Frontal cortex (tissue), 4 donors: ENCODE results near the gene FAM81A. TPM values are rescaled to one million over a fixed set of nuclear protein-coding genes. Genes with fewer than 3 reads are reported as not detected.
"Not testable (repeated sequence)": the region's sequence is repeated elsewhere in the genome, so short reads cannot be mapped to it uniquely, and the experiment has no call there.

ENCODE experiments used
- DNase-seq, 2 donors: peaks; one replicate each; pipeline ENCODE4 v3.0.0; 2012; ENCODE audit warnings: low spot score in 2 of 2
- FAIRE-seq: peaks from 2 replicates; lab custom pipeline; 2012; peaks lifted over from hg19 to GRCh38; lab: Jason Lieb, UNC
- total RNA-seq: library from RNA; depleted of rRNA; stranded (reverse); fragments of >200 nt; gene quantifications from one replicate; pipeline ENCODE4 v1.2.3, GENCODE V29; 2014
- donor health status: control.
- donor health status: control.
- donor health status: control.

FAM81A gene
- 42.8 TPM for total RNA-seq

DNA sequence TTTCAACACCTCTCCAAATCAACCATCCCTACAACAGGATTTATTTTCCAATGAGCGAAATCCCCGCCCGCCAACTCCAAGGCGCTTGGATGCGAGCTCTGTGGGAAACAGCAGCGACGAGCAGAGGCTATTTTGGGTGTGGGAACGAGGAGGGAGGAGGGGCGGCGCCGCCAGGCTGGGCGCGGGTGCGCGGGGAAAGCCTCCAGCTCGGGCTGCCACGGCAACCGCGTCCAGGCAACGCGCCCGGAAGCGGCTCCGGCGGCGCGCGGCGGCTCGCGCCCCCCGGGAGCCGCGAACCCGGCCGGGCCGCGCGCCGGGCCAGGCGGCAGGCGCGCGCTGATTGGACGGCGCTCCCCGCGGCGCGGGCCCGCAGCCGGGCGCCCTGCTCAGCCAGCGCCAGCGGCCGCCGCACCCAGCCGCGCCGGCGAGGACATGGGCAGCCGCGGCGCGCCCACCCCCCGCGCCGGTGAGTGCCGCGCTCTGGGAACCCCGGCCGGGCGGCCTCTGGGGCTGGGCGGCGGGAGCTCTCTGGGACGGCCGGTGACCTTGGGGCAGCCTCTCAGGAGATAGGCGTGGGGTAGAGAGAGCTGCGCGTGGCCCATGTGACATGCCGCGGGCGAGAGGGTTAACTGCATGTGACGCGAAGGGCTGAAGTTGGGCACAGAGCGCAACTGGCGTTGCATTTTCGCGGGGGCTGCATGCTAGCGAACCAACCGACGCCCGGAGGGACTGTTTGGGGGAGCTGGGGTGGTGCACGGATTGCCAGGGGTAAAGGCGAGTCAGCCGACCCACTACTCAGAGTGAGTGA is at the start of gene FAM81A:
Gene FAM81A, plus strand, starts transcription at position 370 of the 808 bp plus-strand sequence. CDS start 20,441 bp downstream, outside the sequence.
- FAIRE-seq (no peak), DNase-seq (peak; percentile 90 to 92)

DNA sequence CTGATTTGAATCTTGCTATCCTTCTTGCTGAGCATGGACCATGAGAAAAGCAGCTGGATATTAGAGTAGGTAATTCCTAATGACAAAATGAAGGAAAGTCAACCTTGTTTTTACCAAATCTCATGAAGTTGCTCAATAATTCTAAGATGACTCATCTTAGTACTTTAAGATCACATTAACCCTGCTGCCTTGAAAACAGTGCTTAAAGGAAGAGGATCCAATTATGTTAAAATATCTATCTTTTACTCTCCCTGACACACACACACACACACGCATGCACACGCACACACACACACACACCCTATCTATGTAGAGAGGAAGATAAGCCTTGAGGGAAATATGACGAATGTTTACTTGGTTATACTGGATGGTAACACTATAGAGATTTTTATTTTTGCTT is 49.3 kb upstream of the FAM81A start:
- FAIRE-seq: no peak
- DNase-seq: no peak

DNA sequence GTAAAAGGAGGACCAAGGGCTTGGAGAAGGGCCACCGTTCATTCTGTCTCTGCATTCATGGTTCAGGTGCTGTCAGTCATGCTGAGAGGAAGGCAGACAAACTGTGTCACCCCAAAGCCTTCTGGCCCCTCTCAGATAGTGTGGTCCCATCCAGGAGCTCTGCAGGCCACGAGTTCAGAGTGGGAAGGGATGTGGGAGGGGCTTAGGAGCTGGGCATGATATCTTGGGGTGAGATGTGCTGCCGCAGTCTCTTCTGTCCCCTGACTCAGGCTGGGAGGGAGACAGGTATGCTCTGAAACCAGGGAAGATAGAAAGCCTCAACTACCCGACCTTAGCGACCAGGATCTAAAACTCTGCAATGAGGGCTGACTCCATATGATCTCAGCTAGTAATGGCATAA is 45.7 kb upstream of the FAM81A start:
- DNase-seq: no peak
- FAIRE-seq: no peak

DNA sequence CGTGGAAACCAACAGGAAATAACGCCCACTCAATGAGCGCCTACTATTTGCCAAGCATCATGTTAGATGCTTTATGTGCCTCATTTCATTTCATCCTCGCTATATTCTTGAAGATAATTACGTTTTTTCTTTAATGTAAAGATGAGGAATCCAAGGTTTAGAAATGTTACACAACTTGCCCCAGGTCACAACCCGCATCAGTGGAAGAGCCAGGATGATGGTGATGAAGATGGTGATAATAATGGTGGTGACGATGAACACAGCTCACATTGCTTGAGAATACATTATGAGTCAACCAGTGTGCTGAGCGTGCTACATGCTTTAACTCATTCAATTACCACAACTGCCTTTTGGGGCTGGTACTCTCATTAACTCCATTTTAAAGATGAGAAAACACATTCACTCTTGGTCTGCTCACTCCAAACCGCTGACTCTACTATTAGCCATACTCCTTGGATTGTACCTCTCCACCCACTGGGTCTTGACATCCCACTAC is 43.8 kb upstream of the FAM81A start:
- DNase-seq (no peak), FAIRE-seq (no peak)

DNA sequence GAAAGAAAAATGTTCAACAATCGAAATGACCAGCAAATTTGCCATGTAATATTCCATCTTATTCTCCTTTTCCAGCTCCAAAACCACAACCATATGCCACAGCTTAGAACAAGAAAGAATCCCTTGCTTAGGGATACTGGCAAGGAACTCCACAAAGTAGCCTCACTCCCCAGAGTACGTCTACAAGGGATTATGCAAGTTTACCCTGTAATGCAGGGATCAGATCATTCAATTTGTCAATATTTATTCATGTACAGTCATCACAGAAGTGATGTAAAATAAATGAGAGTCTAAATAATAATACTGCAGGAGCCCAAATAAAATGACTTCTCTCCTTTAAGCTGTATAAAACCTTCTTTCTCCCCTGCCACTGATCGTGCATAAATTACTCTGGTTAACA is 41.8 kb upstream of the FAM81A start:
- no peak for DNase-seq
- no peak for FAIRE-seq

DNA sequence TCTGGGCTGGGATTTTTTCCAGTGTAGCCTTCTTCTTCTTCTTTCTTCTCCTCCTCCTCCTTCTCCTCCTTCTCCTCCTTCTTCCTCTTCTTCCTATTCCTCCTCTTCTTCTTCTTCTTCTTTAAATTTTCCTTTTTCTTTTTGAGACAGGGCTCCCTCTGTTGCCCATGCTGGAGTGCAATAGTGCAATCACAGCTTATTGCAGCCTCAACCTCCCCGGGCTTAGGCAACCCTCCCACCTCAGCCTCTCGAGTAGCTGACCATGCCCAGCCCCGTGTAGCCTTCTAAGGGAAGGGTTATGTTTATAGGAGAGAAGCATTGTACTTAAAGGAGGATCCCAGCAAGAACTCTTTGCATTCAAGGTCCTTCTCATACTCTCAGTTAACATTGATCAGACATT is 41.3 kb upstream of the FAM81A start:
- no peak for DNase-seq
- no peak for FAIRE-seq

DNA sequence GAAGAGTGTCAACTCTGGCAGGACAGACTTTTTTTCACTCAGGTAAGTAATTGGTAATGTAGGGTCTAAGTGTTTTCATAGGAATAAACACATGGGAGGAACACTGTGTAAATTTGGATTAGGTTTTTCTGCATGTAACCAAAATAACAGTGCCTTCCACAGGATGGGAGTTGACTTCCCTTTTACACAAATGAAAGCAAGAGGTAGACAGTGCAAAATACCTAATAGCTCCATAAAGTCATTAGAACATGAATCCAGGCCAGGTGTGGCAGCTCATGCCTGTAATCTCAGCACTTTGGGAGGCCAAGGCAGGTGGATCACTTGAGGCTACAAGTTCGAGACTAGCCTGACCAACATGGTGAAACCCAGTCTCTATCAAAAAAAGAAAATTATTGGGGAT is 39.8 kb upstream of the FAM81A start:
- DNase-seq (no peak), FAIRE-seq (no peak)

DNA sequence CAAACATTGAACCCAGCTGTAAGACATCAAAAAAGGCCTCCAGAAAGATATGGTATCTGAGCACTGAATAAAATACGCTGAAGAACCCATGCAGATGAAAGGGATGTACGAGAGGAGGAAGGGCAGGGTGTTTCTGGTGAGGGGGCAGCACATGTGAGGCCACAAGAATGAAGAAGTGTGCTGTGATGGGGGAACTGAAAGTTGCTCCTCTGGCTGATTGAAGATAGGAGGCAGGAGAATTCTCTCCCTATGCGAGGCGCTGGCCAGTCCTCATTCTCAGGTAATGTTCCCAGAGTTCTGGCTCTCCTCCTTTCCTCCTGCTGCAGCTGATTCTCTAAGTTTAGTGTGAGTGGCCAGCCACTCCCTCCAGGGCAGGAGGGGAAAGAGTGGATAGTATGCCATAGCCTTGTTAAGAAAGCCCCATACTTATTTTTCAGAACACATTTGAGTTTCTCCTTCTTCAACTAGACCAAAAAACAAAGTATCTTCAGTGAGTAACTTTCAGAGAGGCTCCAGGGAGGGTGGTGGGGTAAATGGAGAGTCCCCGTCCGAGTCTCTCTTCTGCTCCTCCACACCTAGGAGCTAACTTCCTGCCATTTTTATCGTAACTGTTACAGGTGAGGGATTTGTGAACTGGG is 38.4 kb upstream of the FAM81A start:
- no peak for DNase-seq
- FAIRE-seq: no peak

DNA sequence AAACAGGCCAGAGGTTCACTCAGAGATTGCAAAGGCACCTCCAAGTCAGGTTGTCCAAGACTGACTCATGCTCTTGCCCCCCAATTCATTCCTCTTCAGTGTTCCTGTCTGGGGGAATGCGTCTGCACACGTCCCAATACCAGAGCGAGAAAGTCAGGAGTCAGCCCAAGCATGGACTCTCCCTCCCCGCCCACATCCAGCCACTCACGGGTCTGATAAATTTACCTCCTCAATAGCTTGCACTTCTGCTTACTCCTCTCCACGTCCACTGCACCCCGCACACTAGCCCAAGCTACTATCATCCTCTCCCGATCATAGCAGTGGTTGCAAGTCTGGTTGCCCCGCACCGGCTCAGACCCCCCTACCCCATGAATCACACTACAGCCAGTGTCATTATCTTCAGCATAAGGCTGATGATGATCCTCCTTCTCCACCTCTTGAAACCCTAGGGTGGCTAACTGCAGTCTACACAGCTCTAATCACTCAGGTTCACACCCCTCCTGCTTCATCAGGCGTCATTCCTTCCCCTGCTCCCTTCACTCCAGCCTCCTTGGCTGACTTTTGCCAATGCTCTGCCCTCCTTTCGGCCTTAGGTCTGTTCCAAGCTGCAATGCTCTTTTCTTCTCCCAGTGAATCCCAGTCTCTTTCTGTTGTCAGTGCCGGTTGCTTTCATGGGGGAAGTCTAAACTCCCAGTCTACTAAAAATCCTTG is 37.7 kb upstream of the FAM81A start:
- DNase-seq (no peak), FAIRE-seq (no peak)

DNA sequence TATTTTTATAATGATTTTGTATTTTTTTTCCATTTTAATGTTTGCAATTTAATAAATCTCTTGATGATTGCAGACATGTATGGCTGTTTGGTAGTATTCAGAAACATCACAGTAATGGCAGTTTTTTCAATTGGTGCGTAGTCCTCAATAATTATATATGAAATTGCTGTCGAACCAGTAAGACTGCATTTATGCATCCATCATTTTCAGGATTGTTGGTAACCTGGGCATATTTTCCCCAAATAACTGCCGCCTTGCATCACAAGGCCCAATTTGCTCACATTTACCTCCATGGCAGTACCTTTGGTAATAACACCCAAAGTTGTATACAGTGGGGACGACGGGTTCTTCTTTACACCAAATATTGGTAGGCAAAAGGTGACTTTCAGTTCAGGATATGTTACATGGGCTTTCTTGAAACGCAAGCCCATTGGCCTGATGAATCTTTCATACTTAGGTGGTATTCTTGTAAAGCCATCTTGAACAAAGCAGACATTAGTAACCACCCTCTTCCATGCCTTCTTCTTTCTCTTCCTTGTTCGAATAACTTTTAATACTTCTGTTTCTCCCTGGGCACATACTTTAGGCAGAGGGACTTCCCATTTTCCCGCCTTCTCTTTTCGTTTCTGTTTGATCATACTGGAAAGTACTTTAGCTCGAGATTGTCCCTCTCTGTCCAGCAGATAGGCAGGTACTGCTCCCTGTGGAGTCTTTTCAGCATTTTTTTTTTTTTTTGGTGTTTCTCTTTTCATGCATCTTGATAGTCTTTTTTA is 36.7 kb upstream of the FAM81A start:
- not testable (repeated sequence) for FAIRE-seq, DNase-seq

DNA sequence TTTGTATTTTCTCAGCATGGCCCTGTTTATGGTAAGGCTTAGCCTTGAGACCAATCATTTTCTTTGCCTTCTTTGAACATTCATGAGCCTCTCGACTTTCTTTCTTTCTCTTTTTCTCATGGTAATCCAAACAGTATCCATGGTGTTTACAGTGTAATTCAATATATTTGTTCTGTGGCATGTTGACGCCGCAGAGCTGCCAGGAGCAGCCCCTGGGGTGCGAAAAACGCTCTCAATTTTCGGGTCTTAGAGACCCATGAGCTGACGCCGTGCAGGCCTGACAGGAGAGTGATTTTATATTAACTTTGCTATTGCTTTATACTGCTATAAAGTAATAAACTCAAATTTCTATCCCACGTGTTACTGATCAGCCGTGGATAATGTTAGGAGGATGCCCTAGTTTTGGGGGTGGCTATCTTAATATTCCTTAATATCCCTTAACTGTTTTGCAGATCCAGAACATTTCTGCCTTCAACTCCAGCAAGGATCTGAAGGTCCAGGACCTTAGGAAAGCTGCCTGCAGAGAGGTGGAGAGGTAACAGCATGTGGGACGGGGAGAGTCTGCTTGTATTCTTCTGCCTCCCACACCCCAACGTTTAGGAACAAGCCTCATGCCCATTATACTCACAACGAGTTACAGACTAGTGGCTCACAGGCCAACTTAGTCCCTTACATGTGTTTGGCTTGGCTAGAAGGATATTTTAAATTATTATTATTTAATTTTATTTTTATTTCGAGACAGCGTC is 36.0 kb upstream of the FAM81A start:
- FAIRE-seq (no peak), DNase-seq (no peak)

DNA sequence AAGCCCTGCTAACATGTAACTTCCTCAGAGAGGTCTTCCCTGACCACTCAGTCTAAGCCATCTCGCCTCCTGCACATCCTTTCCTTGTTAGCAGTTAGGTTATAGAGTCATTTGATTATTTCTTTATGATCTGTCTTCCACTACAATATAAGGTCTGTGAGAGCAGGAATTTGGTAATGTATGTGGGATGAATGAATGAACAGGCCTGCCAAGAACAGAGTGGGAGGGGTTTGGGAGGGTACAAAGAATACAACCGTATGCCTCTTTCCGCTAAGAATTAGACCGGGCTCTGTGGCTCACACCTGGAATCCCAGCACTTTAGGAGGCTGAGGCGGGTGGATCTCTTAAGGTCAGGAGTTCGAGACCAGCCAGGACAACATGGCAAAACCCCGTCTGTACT is 32.9 kb upstream of the FAM81A start:
- DNase-seq (no peak), FAIRE-seq (no peak)

DNA sequence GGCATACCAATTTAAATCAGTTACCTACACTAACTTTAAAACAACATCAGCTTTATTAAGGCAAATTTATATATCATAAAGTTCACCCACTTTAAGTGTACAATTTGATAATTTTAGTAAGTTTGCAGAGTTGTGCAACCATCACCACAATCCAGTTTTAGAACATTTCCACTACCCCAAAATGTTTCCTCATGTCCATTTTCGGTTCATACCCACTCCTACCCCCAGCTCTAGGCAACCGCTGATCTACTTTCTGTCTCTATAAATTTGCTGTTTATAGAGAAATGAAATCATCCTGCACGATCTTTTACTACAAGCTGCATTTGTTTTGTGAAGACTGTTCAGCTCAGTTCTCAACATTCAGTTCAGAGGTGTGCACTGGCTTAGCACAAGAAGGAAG is 31.5 kb upstream of the FAM81A start:
- no peak for FAIRE-seq

DNA sequence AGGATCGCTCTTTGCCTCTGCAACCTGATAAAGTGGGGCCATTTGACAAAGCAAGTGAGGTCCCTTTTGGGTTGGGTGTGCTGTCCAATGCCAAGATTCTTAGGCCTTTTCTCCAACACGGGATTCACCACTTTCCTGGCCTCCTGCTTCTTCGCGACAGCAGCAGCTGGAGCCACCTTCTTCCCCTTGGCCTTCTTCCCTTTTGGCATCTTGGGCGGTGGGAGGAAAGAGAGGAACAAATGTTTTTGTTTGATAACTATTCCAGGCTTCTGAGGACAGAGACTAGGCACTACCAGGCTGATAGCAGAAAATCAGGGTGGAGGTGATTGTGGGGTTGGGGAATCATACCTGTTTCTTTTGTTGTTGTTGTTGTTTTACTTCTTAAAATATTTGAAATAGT is 30.0 kb upstream of the FAM81A start:
- DNase-seq (no peak), FAIRE-seq (no peak)

More for the DNA sequence above, 31.5 kb upstream of the FAM81A start:
- no peak for DNase-seq

DNA sequence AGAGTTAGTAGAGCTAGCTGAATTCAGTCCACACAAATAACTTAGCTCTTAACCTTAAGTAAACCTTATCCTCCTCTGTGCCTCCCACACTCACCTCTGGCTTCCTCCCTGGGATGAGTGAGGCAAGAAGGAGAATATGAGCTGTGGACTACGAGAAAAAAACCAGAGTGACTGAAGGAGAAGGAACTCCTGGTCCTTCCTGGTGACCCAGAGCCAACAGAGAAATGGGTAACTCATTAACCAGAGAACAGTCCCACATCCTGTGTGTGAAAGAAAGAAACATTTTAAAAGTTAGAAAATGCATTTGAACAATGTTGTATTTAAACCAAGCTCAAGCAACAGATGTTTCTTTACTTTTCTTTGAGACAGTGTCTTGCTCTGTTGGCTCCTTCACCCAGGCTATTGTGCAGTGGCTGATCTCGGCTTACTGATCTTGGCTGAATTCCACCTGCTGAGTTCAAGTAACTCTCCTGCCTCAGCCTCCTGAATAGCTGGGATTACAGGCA is 27.5 kb upstream of the FAM81A start:
- DNase-seq (no peak), FAIRE-seq (no peak)

DNA sequence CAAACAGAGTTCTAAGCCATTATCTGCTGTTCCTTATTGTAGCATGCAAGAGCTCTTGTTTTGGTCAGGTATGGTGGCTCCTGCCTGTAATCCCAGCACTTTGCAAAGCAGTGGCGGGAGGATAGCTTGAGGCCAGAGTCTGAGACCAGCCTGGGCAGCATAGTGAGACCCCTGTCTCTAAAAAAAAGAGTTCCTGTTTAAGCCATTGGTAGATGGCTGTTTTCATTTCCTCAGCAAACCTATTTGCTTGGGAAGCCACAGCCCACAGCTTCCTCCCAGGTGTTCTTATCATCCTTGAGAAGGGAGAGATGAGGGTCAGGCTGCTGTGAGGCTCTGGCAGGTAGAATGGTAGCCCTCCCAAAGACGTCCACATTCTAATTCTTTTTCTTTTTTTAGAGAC is 24.4 kb upstream of the FAM81A start:
- DNase-seq (no peak), FAIRE-seq (no peak)

DNA sequence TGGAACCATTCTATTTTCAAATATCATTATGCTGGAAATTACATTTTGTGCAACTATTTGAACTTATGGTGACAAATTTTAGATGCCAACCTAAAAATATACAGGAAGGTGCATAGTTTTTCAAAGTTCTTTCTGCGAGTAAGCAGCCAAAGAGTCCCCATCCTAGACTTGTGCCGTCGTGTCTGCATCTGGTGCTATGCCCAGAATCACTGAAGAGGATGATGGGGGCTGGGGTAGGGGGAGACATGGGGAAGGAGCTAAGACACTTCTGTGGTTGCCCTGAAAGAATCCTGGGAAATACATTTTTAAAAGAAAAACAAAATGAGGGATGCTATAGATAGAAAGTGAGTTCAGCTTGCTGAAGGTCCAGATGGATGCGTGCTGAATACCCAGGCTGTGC is 21.2 kb upstream of the FAM81A start:
- no peak for DNase-seq
- no peak for FAIRE-seq

DNA sequence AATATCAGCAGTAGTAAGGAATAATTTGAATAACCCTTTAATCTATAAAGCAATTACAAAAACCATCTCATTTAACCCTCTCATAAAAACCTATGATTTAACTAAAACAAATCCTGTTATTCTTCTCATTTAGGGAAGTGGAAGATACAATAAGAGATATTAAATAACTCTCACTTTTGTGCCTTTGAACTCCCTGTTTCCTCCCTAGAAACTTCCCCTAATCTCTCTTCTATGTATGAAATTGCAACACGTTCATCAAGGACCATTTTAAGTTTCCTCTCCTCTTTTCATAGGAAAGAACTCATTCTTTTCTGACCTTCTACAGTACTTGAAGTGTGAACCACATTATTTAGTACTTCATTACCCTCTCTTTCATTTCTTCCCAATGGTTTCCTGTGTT is 18.8 kb upstream of the FAM81A start:
- FAIRE-seq (no peak), DNase-seq (no peak)

DNA sequence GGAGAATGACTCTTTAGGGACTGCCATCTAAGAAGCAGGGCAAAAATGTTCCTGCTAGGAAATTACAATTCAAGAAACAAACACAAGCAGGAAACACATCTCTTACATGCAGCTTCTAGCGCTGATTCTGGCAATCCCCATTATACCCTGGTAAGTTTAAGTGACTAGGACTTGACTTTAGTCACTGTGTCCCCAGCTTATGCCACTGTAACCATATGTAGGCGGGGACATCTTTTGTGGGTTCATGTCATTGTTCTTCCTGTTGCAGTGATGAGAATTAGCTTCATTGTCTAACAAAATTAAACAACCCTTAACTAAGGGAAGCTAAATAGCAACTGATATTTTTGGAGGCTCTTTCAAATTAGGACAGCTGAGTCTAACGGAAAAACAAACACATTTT is 17.9 kb upstream of the FAM81A start:
- DNase-seq (no peak), FAIRE-seq (no peak)
